CD4-positive, alpha-beta memory T cell (primary cell): ENCODE data around the gene SIN3A. TPM values are rescaled to one million over a fixed set of nuclear protein-coding genes. Genes with fewer than 3 reads are reported as not detected.
"Not testable (repeated sequence)": the region's sequence is repeated elsewhere in the genome, so short reads cannot be mapped to it uniquely, and the experiment has no call there.

Experiments
- CTCF ChIA-PET: fragments of 350-600 bp; sonication (Branson Sonifier 250); formaldehyde crosslinking; loops from one replicate; lab custom pipeline; 2021; ENCODE audit warnings: inconsistent platforms; ENCODE audit not compliant: partially characterized antibody; lab: Charles Lee
- POLR2A ChIA-PET: fragments of 350-600 bp; sonication (Branson Sonifier 250); formaldehyde crosslinking; loops from one replicate; lab custom pipeline; 2021; ENCODE audit not compliant: partially characterized antibody; lab: Charles Lee
- DNase-seq, 5 donors: peaks; one replicate each; pipeline versions ENCODE4 v3.0.0 to v3.0.0-alpha.2; 2020 to 2022; ENCODE audit warnings: mixed read lengths in 1 of 5
- H3K27ac ChIP-seq: one replicate; pipeline ENCODE4 v1.7.0; 2013; ENCODE audit warnings: low read depth, low read length
- H3K27me3 ChIP-seq: 2 replicates; pipeline ENCODE4 v1.7.0; 2013; ENCODE audit warnings: mild to moderate bottlenecking, low read length, moderate library complexity; ENCODE audit not compliant: insufficient read depth
- H3K36me3 ChIP-seq: 2 replicates; pipeline ENCODE4 v1.7.0; 2013; ENCODE audit warnings: mild to moderate bottlenecking, low read length, moderate library complexity; ENCODE audit not compliant: insufficient read depth
- H3K4me1 ChIP-seq: 2 replicates; pipeline ENCODE4 v1.7.0; 2013; ENCODE audit warnings: mild to moderate bottlenecking, low read length, moderate library complexity; ENCODE audit not compliant: insufficient read depth
- H3K4me3 ChIP-seq, 2 donors: one replicate each; pipeline ENCODE4 v1.7.0; 2013; ENCODE audit warnings: low read length in 2 of 2, mild to moderate bottlenecking in 1 of 2
- H3K9me3 ChIP-seq, 2 donors: one replicate each; pipeline ENCODE4 v1.7.0; 2013; ENCODE audit warnings: low read length in 2 of 2, control low read depth in 1 of 2; ENCODE audit not compliant: control insufficient read depth in 1 of 2
- H3K27ac Mint-ChIP-seq, 7 donors: one replicate each; pipeline ENCODE4 v1.8.0; 2020 to 2021; ENCODE audit warnings: mixed read lengths in 7 of 7, mild to moderate bottlenecking in 6 of 7, inconsistent platforms in 3 of 7, moderate library complexity in 3 of 7
- H3K27me3 Mint-ChIP-seq, 2 donors: one replicate each; pipeline ENCODE4 v1.8.0; 2020 to 2021; ENCODE audit warnings: mixed read lengths in 2 of 2
- H3K36me3 Mint-ChIP-seq, 2 donors: one replicate each; pipeline ENCODE4 v1.8.0; 2020 to 2021; ENCODE audit warnings: mixed read lengths in 2 of 2, inconsistent platforms in 1 of 2, mild to moderate bottlenecking in 1 of 2
- H3K4me1 Mint-ChIP-seq, 4 donors: one replicate each; pipeline ENCODE4 v1.8.0; 2020 to 2021; ENCODE audit warnings: mixed read lengths in 4 of 4, mild to moderate bottlenecking in 1 of 4
- H3K4me3 Mint-ChIP-seq, 8 donors: one replicate each; pipeline ENCODE4 v1.8.0; 2020 to 2021; ENCODE audit warnings: mixed read lengths in 8 of 8, mild to moderate bottlenecking in 7 of 8, moderate library complexity in 6 of 8, inconsistent platforms in 3 of 8
- H3K9me3 Mint-ChIP-seq, 8 donors: one replicate each; pipeline ENCODE4 v1.8.0; 2020 to 2021; ENCODE audit warnings: mixed read lengths in 8 of 8, mild to moderate bottlenecking in 5 of 8, inconsistent platforms in 3 of 8, moderate library complexity in 1 of 8
- intact Hi-C: fragments of 100-400 bp; cut with micrococcal nuclease; formaldehyde crosslinking; loops from one replicate; pipeline ENCODE4 v1.15.1; 2023
- polyA plus RNA-seq, 2 donors: library from polyadenylated mRNA; unstranded; fragments of 300-500 nt; fragmentation: Illumina TruSeq; gene quantifications; one replicate each; pipeline ENCODE4 v1.2.3, GENCODE V29; 2021
- total RNA-seq, 2 experiments: library from RNA; stranded (reverse); gene quantifications; one replicate each; pipeline ENCODE4 v1.2.3, GENCODE V29; 2021

SIN3A gene
- total and polyA plus RNA-seq, 4 experiments from 2014 or later: 7.0 to 134 (median 77.1) TPM

GRCh38 chr15:75477094-75477493, 25.6 kb upstream of the SIN3A start:
- H3K27ac Mint-ChIP-seq, POLR2A ChIA-PET, DNase-seq, intact Hi-C loops, H3K27ac ChIP-seq, H3K27me3 Mint-ChIP-seq, H3K4me1 Mint-ChIP-seq, H3K4me1 ChIP-seq, H3K9me3 Mint-ChIP-seq, H3K4me3 Mint-ChIP-seq, CTCF ChIA-PET, H3K9me3 ChIP-seq, H3K4me3 ChIP-seq, H3K27me3 ChIP-seq: not testable (repeated sequence)
- H3K36me3 Mint-ChIP-seq: peaks cover 27 to 39% of the 10 kb centered on the region in 2 donors
- H3K36me3 ChIP-seq: peaks cover 18% of the 10 kb centered on the region

GRCh38 chr15:75468913-75469598, 17.6 kb upstream of the SIN3A start:
- Mint-ChIP-seq H3K27me3 (no peaks in the 10 kb centered on the region), H3K4me3 (no peak overlapping the region), H3K9me3 (no peaks in the 10 kb centered on the region), H3K36me3 (peaks cover 44 to 61% of the 10 kb centered on the region in 2 donors), H3K27ac (no peak overlapping the region), H3K4me1 (peaks cover 0 to 1% (median 0%) of the 10 kb centered on the region in 4 donors)
- H3K27me3 ChIP-seq: no peaks in the 10 kb centered on the region
- H3K9me3 ChIP-seq: no peaks in the 10 kb centered on the region
- ChIA-PET POLR2A (no interaction called here), CTCF (no interaction called here)
- DNase-seq: no peak
- H3K4me3 ChIP-seq: no peak overlapping the region
- intact Hi-C loops: no loop called here
- H3K36me3 ChIP-seq: peaks cover 50% of the 10 kb centered on the region
- no peaks in the 10 kb centered on the region for H3K4me1 ChIP-seq
- H3K27ac ChIP-seq: no peak overlapping the region

DNA sequence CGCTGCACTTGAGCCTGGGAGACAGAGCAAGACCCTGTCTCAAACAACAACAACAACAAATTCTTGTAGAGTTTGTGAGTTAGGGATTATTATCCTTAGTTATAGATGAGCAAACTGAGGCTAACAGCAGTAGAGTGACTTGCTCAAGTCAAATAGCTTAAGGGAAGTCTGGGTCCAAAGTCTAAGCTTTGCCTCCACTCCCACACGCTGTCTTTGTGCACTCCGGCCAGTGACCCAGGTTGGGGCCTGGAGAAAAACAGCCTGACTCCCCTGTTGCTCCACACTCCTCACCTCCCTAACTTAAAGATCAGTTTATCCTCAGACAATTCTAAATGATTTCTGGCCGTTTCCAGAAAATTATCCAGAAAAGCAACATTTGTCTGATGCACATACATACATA, 9.2 kb upstream of the SIN3A start:
- Mint-ChIP-seq H3K4me3 (no peak overlapping the region), H3K36me3 (peaks cover 0 to 7% of the 10 kb centered on the region in 2 donors), H3K27me3 (no peaks in the 10 kb centered on the region), H3K4me1 (peaks cover 7 to 9% (median 8%) of the 10 kb centered on the region in 4 donors), H3K27ac (peak overlapping the region in 2 of 7 donors; percentile 42 to 73), H3K9me3 (peaks cover 0 to 3% (median 0%) of the 10 kb centered on the region in 8 donors)
- ChIA-PET POLR2A (no interaction called here), CTCF (no interaction called here)
- H3K36me3 ChIP-seq: no peaks in the 10 kb centered on the region
- peaks cover 7% of the 10 kb centered on the region for H3K4me1 ChIP-seq
- H3K27ac ChIP-seq: no peak overlapping the region
- H3K27me3 ChIP-seq: no peaks in the 10 kb centered on the region
- no peak overlapping the region for H3K4me3 ChIP-seq
- no peak for DNase-seq
- H3K9me3 ChIP-seq: no peaks in the 10 kb centered on the region
- intact Hi-C loops: no loop called here

GRCh38 chr15:75459581-75459980, 8.1 kb upstream of the SIN3A start:
- no peaks in the 10 kb centered on the region for H3K36me3 ChIP-seq

DNA sequence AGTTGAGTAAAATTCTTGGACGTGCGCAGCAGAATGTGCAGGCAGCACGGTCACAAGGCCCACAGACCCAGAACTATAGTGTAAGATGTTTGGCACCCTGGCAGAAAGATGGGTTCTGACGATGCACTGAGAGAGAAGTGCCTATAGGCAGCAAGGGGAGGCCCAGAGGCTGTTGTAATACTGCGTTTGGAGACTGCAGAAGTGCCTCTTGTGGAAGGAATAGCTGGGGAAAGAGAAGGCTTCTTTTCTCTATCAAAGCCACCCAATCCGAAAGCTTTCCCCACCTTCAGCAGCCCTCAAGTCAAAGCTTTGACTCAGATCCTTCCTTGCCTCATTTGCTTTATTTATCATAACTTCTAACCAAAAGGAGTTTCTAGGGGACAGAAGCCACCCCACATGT, 5.2 kb upstream of the SIN3A start:
- CTCF ChIA-PET: interaction anchor here (0.6 to 2.0 kb wide), 3 partner anchors 89 to 184 kb away, joined by 5 to 9 read pairs (median 7); partner anchors contain the start of genes IMP3 and MAN2C1
- intact Hi-C loops: loop anchor here (10.0 kb wide), 1 partner anchor 1968 kb away; the partner anchor contains the start of genes HMG20A and PEAK1
- peak overlapping the region in 7 of 8 donors; percentile 92 to 96 (median 95) for H3K4me3 Mint-ChIP-seq

More at GRCh38 chr15:75459581-75459980, 8.1 kb upstream of the SIN3A start:
- DNase-seq: no peak
- Mint-ChIP-seq H3K4me1 (peaks cover 7 to 9% (median 8%) of the 10 kb centered on the region in 4 donors), H3K27me3 (no peaks in the 10 kb centered on the region), H3K4me3 (no peak overlapping the region), H3K36me3 (peaks cover 0 to 7% of the 10 kb centered on the region in 2 donors), H3K9me3 (peaks cover 0 to 3% (median 0%) of the 10 kb centered on the region in 8 donors), H3K27ac (peak overlapping the region in 3 of 7 donors; percentile 17 to 70 (median 63))
- Histone ChIP-seq H3K4me3 (no peak overlapping the region), H3K4me1 (peaks cover 7% of the 10 kb centered on the region), H3K27ac (no peak overlapping the region), H3K27me3 (no peaks in the 10 kb centered on the region), H3K9me3 (no peaks in the 10 kb centered on the region)
- ChIA-PET POLR2A (no interaction called here), CTCF (no interaction called here)
- intact Hi-C loops: loop anchor here (10.0 kb wide), 1 partner anchor 1965 kb away; the partner anchor contains the start of genes HMG20A and PEAK1

DNA sequence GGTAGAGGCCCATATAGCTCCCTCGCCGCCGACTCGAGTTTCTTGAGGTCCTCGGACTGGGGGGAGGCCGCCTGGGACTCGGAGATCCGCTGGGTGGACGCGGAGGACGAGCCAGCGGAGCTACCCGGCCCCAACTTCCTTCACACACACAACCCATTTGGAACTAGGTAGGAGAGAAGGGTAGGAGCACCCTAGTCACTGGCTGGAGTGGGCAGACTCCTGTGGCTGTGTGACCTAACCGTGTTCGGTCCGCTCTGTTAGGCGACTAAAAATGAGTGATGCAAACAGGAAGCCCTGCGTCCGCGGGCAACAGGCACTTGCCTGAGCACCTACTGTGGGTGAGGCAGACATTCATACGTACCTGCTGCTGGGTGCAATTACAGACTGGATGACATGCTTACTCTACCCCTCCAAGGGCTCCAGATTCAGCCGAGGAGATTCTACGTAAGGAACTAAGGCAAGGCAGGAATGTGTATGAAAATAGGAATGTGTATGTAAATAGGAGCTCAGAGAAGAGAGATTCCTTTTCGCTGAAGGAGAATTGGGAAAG, 4.6 kb upstream of the SIN3A start:
- Histone ChIP-seq H3K36me3 (no peaks in the 10 kb centered on the region), H3K27ac (peak overlapping the region; percentile 98), H3K27me3 (no peaks in the 10 kb centered on the region), H3K9me3 (no peaks in the 10 kb centered on the region), H3K4me3 (peak overlapping the region; percentile 72 to 86), H3K4me1 (peaks cover 20% of the 10 kb centered on the region)
- H3K36me3 Mint-ChIP-seq: peaks cover 0 to 16% of the 10 kb centered on the region in 2 donors
- ChIA-PET CTCF (interaction anchor here (0.6 to 5.6 kb wide), 7 partner anchors 10 to 184 kb away, joined by 3 to 62 read pairs (median 4); partner anchors contain the start of genes IMP3 and MAN2C1), POLR2A (interaction anchor here (0.6 to 7.2 kb wide), 25 partner anchors 10 to 841 kb away, joined by 3 to 222 read pairs (median 6); partner anchors contain the start of genes C15orf39, CLK3, IMP3 and MAN2C1)
- peaks cover 0 to 2% of the 10 kb centered on the region in 2 donors for H3K27me3 Mint-ChIP-seq
- intact Hi-C loops: loop anchor here (1.0 to 10.0 kb wide), 2 partner anchors 88 to 1969 kb away; partner anchors contain the start of genes HMG20A, MAN2C1 and PEAK1
- peaks cover 0 to 1% (median 0%) of the 10 kb centered on the region in 8 donors for H3K9me3 Mint-ChIP-seq
- peak overlapping the region; percentile 92 to 98 (median 95) for H3K4me3 Mint-ChIP-seq
- H3K27ac Mint-ChIP-seq: peak overlapping the region; percentile 91 to 98 (median 95)
- peak in 2 of 5 donors; percentile 60 to 75 for DNase-seq
- peaks cover 14 to 38% (median 20%) of the 10 kb centered on the region in 4 donors for H3K4me1 Mint-ChIP-seq

More for the DNA sequence above, 5.2 kb upstream of the SIN3A start:
- H3K27ac ChIP-seq: peak overlapping the region; percentile 98
- POLR2A ChIA-PET: interaction anchor here (1.4 to 7.2 kb wide), 7 partner anchors 9 to 190 kb away, joined by 6 to 222 read pairs (median 41); partner anchors contain the start of genes IMP3, MAN2C1, SNUPN and SNX33
- Mint-ChIP-seq H3K27ac (peak overlapping the region; percentile 68 to 98 (median 93)), H3K4me1 (peaks cover 14 to 34% (median 20%) of the 10 kb centered on the region in 4 donors), H3K36me3 (peaks cover 0 to 14% of the 10 kb centered on the region in 2 donors), H3K9me3 (peaks cover 0 to 1% (median 0%) of the 10 kb centered on the region in 8 donors), H3K27me3 (peaks cover 0 to 2% of the 10 kb centered on the region in 2 donors)
- peak overlapping the region in 1 of 2 donors; percentile 72 for H3K4me3 ChIP-seq
- no peak for DNase-seq
- peaks cover 20% of the 10 kb centered on the region for H3K4me1 ChIP-seq
- no peaks in the 10 kb centered on the region for H3K27me3 ChIP-seq
- no peaks in the 10 kb centered on the region for H3K9me3 ChIP-seq
- no peaks in the 10 kb centered on the region for H3K36me3 ChIP-seq
